GM18526 (cell line): ENCODE data around the gene C6orf15.
A peak's percentile ranks its signal among the peaks of the same experiment; 100 is the strongest.

ENCODE experiments used
- POLR2A ChIP-seq: IDR thresholded peaks from 3 replicates; pipeline ENCODE4 v1.6.1; 2011; ENCODE audit not compliant: insufficient read length; ENCODE audit errors: extremely low read depth

C6orf15 gene

GRCh38 chr6:31112478-31112877 is at the start of gene C6orf15:
Gene C6orf15 (minus strand): TSS chr6:31112575. CDS start chr6:31112555, 20 bp downstream.
- no peak for TF ChIP-seq POLR2A

- no peak for TF ChIP-seq POLR2A
Observed at GRCh38 chr6:31161216-31162126, 49.1 kb upstream of the C6orf15 start.

GRCh38 chr6:31158863-31159855 is 46.8 kb upstream of the C6orf15 start:
- peak; percentile 29 for TF ChIP-seq POLR2A

- TF ChIP-seq POLR2A: peak; percentile 42
Observed at GRCh38 chr6:31158140-31158862, 45.9 kb upstream of the C6orf15 start, which contains the start of gene TCF19. Gene TCF19 (plus strand): TSS chr6:31158589. CDS start chr6:31159470, 881 bp downstream.

- no peak for TF ChIP-seq POLR2A
Observed at GRCh38 chr6:31157513-31158139, 45.3 kb upstream of the C6orf15 start, which contains the start of gene CCHCR1. Gene CCHCR1 (minus strand): TSS chr6:31157802. CDS start chr6:31157600, 202 bp downstream.

GRCh38 chr6:31156641-31157040 is 44.3 kb upstream of the C6orf15 start:
- TF ChIP-seq POLR2A: no peak

- TF ChIP-seq POLR2A: no peak
Observed at GRCh38 chr6:31154436-31154835, 42.1 kb upstream of the C6orf15 start.

GRCh38 chr6:31152781-31153180 is 40.4 kb upstream of the C6orf15 start:
- no peak for TF ChIP-seq POLR2A

GRCh38 chr6:31149827-31150447 is 37.6 kb upstream of the C6orf15 start:
- TF ChIP-seq POLR2A: no peak

GRCh38 chr6:31145386-31145785 is 33.0 kb upstream of the C6orf15 start:
- TF ChIP-seq POLR2A: no peak

GRCh38 chr6:31144970-31145340 is 32.6 kb upstream of the C6orf15 start:
- TF ChIP-seq POLR2A: no peak

- TF ChIP-seq POLR2A: no peak
Observed at GRCh38 chr6:31144296-31144969, 32.1 kb upstream of the C6orf15 start.

- no peak for TF ChIP-seq POLR2A
Observed at GRCh38 chr6:31143148-31143547, 30.8 kb upstream of the C6orf15 start.
